Fibroblast of the aortic adventitia (primary cell): Measurements from ENCODE around the gene COG6. TPM values are rescaled to one million over a fixed set of nuclear protein-coding genes. Genes with fewer than 3 reads are reported as not detected.

Experiments
- DNase-seq: peaks from one replicate; pipeline ENCODE4 v3.0.0-alpha.2; 2010; ENCODE audit warnings: low read depth
- H3K4me3 ChIP-seq: 2 replicates; pipeline ENCODE4 v1.5.1; 2011; ENCODE audit warnings: low read depth, mild to moderate bottlenecking, control low read depth, low read length, moderate library complexity
- total RNA-seq: library from RNA; depleted of rRNA; stranded (reverse); fragments of >200 nt; gene quantifications from 2 replicates; pipeline ENCODE4 v1.2.3, GENCODE V29; 2012; ENCODE audit warnings: low replicate concordance
- TF ChIP-seq, protein P1 (sequence below): IDR thresholded peaks from 2 replicates; pipeline ENCODE4 v1.5.1; 2011; ENCODE audit warnings: mild to moderate bottlenecking, low read length, control low read depth, inconsistent platforms; ENCODE audit not compliant: insufficient read depth

The COG6 gene
- total RNA-seq, 1 donor: 41.4 TPM

DNA sequence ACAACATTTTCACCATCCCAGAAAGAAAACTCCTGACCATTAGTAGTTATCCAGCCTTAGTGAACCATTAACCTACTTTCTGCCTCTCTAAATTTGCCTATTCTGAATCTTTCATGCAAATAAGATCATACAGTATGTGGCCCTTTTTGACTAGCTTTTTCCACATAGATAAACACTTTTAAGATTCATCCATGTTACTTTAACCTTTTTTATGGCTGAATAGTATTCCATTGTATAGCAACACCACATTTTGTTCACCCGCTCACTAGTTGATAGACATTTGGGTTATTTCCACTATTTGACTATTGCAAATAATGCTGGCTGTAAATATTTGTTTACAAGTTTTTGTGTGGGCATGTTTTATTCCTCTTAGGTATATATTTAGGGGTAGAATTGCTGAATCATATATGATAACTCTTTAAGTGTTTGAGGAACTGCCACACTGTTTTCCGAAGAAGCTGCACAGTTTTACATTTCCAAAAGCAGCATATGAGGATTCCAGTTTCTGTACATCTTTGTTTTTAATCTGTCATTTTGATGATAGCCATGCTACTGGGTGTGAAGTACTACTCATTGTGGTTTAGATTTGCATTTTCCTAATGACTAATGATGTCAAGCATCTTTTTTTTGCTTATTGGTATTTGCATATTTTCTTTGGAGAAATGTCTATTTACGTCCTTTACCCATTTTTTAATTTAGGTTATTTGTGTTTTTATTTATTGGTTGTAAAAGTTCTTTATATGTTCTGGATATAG is 17.1 kb downstream of the COG6 start:
- TF ChIP-seq, protein P1, sequence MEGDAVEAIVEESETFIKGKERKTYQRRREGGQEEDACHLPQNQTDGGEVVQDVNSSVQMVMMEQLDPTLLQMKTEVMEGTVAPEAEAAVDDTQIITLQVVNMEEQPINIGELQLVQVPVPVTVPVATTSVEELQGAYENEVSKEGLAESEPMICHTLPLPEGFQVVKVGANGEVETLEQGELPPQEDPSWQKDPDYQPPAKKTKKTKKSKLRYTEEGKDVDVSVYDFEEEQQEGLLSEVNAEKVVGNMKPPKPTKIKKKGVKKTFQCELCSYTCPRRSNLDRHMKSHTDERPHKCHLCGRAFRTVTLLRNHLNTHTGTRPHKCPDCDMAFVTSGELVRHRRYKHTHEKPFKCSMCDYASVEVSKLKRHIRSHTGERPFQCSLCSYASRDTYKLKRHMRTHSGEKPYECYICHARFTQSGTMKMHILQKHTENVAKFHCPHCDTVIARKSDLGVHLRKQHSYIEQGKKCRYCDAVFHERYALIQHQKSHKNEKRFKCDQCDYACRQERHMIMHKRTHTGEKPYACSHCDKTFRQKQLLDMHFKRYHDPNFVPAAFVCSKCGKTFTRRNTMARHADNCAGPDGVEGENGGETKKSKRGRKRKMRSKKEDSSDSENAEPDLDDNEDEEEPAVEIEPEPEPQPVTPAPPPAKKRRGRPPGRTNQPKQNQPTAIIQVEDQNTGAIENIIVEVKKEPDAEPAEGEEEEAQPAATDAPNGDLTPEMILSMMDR: no peak
- DNase-seq: no peak
- no peak overlapping the region for H3K4me3 ChIP-seq

DNA sequence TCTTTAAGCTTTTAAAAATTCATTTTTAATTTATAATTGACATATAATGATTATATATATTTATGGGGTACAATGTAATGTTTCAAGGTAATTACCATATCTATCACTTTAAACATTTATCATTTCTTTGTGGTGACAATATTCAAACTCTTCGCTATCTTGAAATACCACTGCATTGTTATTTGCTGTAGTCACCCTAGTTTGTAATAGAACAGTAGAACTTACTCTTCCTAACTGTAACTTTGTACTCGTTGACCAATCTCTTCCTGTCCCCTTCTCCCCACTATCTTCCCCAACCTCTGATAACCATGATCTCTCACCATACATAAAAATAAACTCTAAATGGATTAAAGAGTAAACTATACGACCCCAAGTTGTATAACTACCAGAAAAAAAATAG is 20.4 kb downstream of the COG6 start:
- no peak overlapping the region for H3K4me3 ChIP-seq
- TF ChIP-seq, protein P1: no peak
- peak; percentile 6 for DNase-seq

DNA sequence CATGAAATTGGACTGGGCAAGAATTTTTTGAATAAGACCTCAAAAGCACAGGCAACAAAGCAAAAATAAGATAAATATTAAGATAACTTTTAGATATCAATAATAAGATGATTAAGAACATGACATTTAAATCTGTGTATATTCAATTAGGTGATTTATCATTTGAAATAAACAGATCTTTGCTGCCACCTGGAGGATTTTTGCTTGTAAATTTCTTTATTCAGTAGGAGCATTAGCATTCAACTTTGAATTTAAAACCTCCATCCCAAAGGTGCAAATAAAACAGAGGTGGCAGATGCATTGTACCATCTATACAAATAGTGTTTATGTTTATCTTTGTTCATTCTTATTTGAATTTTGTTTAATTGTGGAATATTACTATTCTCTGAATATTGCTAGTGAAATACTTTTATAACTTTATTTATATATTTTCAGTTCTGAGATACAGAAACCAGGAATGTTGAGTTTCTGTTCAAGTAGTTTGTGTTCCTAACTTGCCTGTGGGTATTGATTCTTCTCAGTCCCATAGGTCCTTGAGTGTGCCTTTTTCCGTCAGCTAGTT is 20.9 kb downstream of the COG6 start:
- TF ChIP-seq, protein P1: peak; percentile 41
- peak; percentile 75 for DNase-seq
- no peak overlapping the region for H3K4me3 ChIP-seq

DNA sequence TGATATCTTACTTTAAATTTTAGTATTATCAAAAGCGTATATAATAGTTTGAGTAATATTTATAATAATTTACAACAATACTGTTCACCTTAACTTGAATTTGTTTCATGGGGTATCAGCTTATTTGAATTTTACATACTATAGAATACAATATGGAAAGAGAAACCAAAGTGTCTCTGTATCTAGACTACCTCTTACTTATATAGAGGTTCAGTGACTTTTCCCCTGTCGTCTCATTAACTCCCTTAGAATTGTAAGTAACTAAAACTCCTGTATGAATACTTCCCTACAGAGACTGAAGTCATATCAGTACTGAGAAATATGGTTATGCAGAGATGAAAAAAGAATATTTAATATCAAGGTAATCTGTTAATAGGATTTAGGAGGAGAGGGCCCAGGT is 26.8 kb downstream of the COG6 start:
- no peak overlapping the region for H3K4me3 ChIP-seq
- TF ChIP-seq, protein P1: no peak

DNA sequence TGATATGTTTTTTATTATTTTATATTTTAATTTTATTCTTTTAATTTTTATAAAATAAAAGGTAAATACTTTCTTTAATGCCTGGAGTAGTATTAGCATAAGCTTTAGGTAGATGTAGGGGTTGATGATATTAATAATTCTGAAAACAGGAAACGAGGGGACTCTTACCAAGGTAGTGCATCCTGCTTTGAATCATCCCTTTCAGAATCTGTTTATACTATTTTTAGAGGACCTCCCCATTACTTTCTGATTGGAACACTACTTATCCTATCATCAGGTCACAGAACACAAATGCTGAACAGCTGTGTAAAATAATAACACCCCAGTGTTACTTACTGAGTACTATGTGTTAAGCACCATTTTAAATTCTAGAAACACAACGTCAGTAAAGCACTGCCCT is 27.3 kb downstream of the COG6 start:
- TF ChIP-seq, protein P1: no peak
- no peak overlapping the region for H3K4me3 ChIP-seq
- DNase-seq: no peak

More for the DNA sequence above, 26.8 kb downstream of the COG6 start:
- DNase-seq: no peak

DNA sequence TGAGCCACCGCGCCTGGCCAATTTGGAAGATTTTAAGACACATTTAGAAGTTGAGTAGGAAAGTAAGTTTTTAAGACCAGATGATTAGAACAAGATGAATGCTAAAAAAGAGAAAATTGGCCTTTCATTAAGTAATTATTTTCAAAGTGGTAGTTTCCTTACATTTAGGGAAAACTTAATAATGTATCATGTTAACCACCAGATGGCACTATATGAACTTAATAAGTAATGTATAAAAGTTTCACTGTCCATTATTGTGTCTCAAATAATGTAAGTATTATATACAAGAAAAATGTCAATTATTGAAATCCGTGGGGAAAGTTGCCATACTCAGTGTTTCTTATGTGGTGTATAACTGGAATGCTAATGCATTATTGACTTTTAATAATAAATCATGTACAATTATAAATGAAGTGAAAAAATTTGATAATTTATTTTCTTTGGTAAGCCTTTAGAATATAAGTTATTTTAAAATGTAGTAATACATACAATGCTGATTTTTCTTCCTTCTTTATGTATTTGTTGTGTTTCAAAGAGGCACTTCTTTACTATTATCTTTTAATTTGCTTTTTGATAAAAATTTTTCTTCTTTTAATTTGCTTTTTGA is 29.2 kb downstream of the COG6 start:
- DNase-seq: peak; percentile 67
- H3K4me3 ChIP-seq: no peak overlapping the region
- TF ChIP-seq, protein P1: no peak
